GM21423 (cell line): ENCODE results near the gene LTBP3.

Source experiments
- ATAC-seq: cut with Tn5 transposase; IDR thresholded peaks from one replicate; pipeline ENCODE4 v1.9.1; 2021; ENCODE audit warnings: mild to moderate bottlenecking, moderate library complexity; ENCODE audit not compliant: unreplicated experiment

Gene LTBP3

DNA sequence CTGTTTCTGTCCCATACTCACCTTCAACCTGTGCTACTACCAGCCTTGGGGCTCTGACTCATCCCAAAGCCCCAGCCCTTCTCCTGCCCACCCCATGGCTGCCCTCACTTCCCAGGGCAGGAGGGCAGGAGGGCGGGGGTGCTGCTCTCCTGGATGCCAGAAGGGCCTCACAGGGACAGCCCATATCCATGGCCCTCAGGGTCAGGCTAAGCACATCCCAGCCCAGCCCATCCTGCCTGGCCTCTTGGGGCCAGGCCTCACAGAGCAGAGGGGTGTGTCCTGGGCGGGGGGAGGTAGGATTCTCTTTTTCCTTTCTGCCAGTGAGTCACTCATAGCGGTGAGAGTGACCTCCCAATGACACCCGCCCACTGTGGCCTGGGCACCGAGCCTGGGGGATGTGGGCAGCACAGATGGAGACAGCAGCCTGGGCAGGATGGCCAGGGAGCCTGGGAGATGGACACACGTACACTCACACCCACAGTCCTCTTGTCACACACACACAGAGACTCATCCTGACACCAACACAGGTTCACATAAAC lies 2.4 kb downstream of the LTBP3 start:
- no peak for ATAC-seq

GRCh38 chr11:65554842-65555430 lies 3.2 kb downstream of the LTBP3 start:
- no peak for ATAC-seq

DNA sequence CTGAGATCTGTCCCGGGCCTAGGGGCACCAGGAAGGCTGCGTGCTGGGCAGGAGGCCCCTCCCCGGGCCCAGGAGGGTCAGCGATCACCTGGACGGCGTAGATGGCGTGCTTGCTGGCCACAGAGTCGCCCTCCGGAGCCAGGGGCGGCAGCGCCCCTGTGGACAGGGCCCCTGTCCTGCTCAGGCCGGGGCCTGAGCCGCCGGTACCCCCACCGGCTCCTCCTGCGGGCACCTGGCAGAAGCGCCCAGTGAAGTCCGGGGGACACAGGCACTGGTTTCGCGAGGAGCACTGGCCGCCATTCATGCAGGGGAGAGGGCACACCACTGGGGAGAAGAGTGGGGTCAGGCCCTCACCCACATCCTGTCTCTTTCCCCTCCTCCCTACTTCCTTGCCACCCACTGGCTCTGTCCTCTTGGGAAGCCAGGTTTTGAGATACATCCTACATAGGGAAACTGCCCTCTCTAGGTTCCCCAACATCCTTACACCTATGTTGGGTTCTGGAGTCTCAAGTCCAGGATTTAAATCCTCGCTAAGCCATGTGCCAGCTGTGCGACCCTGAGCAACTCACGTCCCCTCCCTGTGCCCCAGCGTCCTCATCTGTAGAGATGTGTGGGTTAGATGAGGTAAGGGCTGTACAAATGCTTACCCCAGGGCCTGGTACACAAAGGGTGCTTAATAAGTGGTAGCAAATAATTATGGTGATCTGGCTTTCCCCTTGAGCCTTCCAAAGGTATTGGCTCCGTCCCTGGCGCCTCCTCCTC lies 3.9 kb downstream of the LTBP3 start:
- no peak for ATAC-seq

GRCh38 chr11:65553301-65554001 lies 4.7 kb downstream of the LTBP3 start:
- no peak for ATAC-seq

- no peak for ATAC-seq
Measured at GRCh38 chr11:65552388-65552951, 5.7 kb downstream of the LTBP3 start.

DNA sequence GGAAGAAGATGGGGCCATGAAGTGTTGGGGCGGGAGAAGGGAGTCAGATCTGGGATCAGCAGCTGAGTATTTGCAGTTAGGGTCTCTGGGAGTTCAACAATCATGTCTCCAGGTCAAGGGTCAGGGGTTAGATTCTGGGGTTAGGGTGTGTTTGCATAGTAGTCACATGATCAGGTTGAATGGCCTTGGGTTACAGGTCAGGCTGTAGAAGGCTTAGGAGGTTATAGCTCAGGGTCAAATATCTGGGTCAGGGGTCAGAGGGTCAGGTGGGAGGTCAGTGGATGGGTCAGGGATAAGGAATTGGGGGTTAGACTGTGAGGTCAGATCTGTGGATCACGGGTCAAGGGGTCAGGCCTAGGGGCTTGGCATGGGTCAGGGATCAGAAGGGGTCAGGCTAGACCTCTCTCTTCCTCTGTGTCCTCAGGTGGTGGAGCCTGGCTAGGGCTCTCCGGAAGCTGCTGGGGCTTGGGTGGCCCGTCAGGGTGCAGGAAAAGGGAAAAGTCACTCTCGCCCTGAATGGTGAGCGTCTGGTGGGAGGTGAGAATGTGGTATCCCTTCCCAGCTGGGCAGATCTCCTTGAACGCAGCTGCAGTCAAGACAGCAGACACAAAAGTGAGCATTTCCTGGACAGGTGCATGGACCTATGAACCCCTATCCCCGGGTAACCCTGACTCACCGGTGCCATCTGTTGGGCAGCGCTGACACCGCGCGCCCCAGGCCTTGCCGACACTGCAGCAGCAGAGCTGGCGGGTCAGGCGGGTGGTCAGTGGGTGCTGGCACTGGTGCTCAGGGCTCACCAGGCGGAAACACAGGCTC lies 6.4 kb downstream of the LTBP3 start:
- ATAC-seq = no peak

GRCh38 chr11:65549096-65549495 lies 9.1 kb downstream of the LTBP3 start:
- no peak for ATAC-seq

GRCh38 chr11:65548395-65548794 lies 9.8 kb downstream of the LTBP3 start:
- ATAC-seq = no peak

DNA sequence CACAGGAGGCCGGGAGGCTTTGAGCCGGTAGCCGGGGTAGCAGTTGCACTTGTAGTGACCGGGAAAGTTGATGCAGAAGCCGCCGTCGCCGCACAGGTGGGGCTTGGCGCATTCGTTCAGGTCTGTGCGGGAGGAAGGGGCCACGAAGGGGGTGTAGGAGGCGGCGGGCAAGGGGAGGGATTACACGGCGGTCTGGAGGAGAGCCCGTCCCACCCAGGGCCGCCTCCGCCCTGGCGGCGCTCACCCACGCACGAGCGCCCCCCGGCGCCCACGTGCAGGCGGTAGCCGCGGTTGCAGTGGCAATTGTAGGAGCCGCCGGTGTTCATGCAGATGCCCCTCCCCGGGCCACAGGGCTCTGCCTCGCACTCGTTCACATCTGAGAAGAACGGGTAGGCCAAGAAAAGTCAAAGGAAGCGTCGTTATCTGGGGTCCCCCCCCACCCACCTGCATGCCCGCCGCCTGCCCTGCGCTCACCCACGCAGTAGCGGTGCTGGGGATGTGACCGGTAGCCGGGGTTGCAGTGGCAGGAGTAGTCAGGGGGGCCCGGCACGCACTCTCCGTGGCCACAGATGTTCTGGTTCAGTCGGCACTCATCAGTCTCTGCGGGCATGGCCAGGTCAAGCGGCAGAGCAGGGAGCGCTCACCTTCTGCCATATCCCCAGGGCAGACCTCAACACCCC lies 10.6 kb downstream of the LTBP3 start:
- ATAC-seq = no peak

- peak; percentile 73 for ATAC-seq
Measured at GRCh38 chr11:65546217-65546958, 11.8 kb downstream of the LTBP3 start.

DNA sequence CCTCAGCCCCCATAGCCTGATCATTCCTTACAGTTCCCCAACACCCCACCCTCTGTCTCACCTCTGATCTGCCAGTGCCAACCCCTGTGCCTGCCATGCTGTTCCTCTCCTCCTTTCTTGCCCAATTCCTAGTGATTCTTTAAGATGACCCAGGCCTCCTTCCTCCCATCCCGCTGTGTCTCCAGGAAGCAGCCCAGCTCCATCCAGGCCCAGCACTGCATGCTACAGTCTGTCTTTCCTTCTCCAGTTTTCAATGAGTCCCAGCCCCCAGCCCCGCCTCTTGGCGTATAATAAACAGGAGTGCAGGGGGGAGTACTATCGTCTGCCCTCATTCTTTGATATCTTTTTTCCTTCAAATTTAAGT lies 12.3 kb downstream of the LTBP3 start:
- ATAC-seq = no peak

DNA sequence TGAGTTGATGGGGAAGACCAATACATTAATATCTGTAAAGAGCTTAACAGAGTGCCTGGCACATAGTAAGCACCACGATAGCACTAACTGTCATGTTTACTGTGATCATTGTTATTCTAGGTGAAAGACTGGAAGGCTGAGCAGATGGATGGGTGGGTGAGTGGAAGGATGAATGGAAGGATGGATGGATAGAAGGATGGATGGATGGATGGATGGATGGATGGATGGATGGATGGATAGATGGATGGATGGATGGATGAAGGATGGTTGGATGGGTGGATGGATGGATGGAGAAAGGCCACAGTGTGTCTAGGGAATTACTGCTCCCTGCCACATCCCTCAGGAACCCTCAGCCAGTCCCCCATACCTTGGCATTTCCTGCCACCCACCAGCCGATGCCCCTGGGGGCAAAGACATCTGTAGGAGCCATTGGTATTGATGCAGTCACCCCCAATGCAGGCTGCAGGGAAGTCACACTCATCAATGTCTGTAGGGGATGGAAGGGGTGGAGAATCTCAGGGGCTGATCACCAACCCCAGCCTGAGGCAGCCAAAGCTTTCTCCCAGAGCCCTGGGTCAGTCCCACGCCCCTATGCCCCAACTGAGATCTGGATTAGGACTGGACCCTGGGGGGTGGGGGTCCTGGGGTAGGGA lies 15.3 kb downstream of the LTBP3 start:
- no peak for ATAC-seq

GRCh38 chr11:65541093-65541982 lies 16.8 kb downstream of the LTBP3 start:
- no peak for ATAC-seq

- ATAC-seq = peak; percentile 64
Measured at GRCh38 chr11:65540290-65541092, 17.7 kb downstream of the LTBP3 start.

DNA sequence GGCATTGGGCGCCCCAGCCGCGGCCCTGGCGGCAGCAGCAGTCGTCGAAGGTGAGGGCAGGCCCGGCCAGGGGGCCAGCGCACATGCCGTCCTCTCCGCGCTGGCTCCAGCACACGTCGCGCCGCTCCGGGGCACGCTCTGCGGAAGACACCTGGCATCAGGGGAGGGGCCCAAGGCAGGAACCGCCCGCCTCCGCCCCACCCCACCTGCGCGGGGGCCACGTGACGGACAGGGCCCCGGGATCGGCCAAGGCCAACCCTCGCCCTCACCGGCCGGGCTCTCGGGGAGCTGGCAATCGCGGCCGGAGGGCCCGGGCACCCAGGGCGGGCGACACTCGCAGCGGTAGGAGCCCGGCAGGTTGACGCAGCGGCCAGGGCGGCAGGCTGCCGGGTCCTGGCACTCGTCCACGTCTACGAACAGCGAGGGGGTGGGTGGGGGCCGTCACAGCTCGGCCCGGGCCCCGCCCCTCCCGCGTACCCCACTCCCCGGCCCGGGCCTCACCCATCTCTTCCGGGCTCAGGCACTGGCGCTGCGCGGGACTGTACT lies 18.3 kb downstream of the LTBP3 start:
- peak; percentile 52 for ATAC-seq

- no peak for ATAC-seq
Measured at GRCh38 chr11:65538915-65539743, 19.0 kb downstream of the LTBP3 start.
